ENCODE results near the gene SRGN.

DNA sequence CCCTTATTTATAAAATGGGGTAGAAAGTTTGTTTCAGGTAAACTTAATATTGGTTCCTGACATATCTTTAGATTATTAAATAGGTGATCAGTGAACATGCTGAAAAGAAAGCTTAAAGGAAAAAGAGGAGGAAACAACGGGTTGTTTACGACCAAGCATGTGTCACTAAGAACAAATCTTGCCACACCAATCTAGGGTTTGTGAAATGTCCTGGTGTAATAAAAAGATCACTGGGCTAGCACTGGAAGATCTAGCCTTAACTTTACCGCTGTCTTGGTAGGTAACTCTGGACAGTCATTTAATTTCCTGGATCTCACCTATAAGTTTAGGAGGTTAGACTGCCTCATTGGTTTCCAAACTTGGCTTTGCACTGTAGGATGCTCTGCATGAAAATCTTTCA lies 55.1 kb downstream of the SRGN start:
- no peak for TF ChIP-seq POLR2A (IDR thresholded peaks at IDR 0.05; ENCODE audit: low read length)
- TF ChIP-seq GATA1 (IDR thresholded peaks at IDR 0.05; ENCODE audit: low read depth, low read length), result no peak

All from erythroblast (primary cell).